ENCODE measurements around the gene MARK3.

Gene MARK3

GRCh38 chr14:103433916-103434563 lies 48.8 kb downstream of the MARK3 start:
- TF ChIP-seq CTCF (IDR thresholded peaks at IDR 0.05) = no peak
- Histone ChIP-seq H3K9me3 (ENCODE audit: control insufficient read depth, low read length) (no peaks in the 10 kb centered on the region), H3K36me3 (ENCODE audit: control insufficient read depth, insufficient read depth, low read length) (no peaks in the 10 kb centered on the region), H3K79me2 (peaks cover 71% of the 10 kb centered on the region), H3K4me3 (ENCODE audit: low read depth, low read length) (no peak overlapping the region), H3K27me3 (ENCODE audit: control insufficient read depth, insufficient read depth, low read length) (no peaks in the 10 kb centered on the region), H3K4me2 (ENCODE audit: low read length) (no peak overlapping the region), H2AFZ (no peak overlapping the region), H3K9ac (no peak overlapping the region), H3K4me1 (no peaks in the 10 kb centered on the region), H3K27ac (no peak overlapping the region)

GRCh38 chr14:103434868-103435442 lies 49.7 kb downstream of the MARK3 start:
- no peaks in the 10 kb centered on the region for H3K4me1 ChIP-seq
- TF ChIP-seq CTCF (IDR thresholded peaks at IDR 0.05) = no peak
- no peak overlapping the region for H3K4me2 ChIP-seq (ENCODE audit: low read length)
- H3K79me2 ChIP-seq = peaks cover 74% of the 10 kb centered on the region
- H3K27me3 ChIP-seq (ENCODE audit: control insufficient read depth, insufficient read depth, low read length) = no peaks in the 10 kb centered on the region
- H2AFZ ChIP-seq = no peak overlapping the region
- no peak overlapping the region for H3K4me3 ChIP-seq (ENCODE audit: low read depth, low read length)
- no peak overlapping the region for H3K27ac ChIP-seq
- no peak overlapping the region for H3K9ac ChIP-seq
- H3K36me3 ChIP-seq (ENCODE audit: control insufficient read depth, insufficient read depth, low read length) = no peaks in the 10 kb centered on the region
- no peaks in the 10 kb centered on the region for H3K9me3 ChIP-seq (ENCODE audit: control insufficient read depth, low read length)

GRCh38 chr14:103436533-103436932 lies 51.3 kb downstream of the MARK3 start:
- TF ChIP-seq CTCF (IDR thresholded peaks at IDR 0.05) = no peak
- Histone ChIP-seq H3K27me3 (ENCODE audit: control insufficient read depth, insufficient read depth, low read length) (no peaks in the 10 kb centered on the region), H3K9ac (no peak overlapping the region), H3K79me2 (peaks cover 73% of the 10 kb centered on the region), H3K9me3 (ENCODE audit: control insufficient read depth, low read length) (no peaks in the 10 kb centered on the region), H3K4me3 (ENCODE audit: low read depth, low read length) (no peak overlapping the region), H3K4me1 (no peaks in the 10 kb centered on the region), H3K4me2 (ENCODE audit: low read length) (no peak overlapping the region), H3K36me3 (ENCODE audit: control insufficient read depth, insufficient read depth, low read length) (no peaks in the 10 kb centered on the region), H2AFZ (no peak overlapping the region), H3K27ac (no peak overlapping the region)

GRCh38 chr14:103442288-103442687 lies 57.1 kb downstream of the MARK3 start:
- Histone ChIP-seq H3K9me3 (ENCODE audit: control insufficient read depth, low read length) (no peaks in the 10 kb centered on the region), H3K27ac (no peak overlapping the region), H3K79me2 (peaks cover 59% of the 10 kb centered on the region), H3K4me1 (peaks cover 14% of the 10 kb centered on the region), H3K36me3 (ENCODE audit: control insufficient read depth, insufficient read depth, low read length) (no peaks in the 10 kb centered on the region), H2AFZ (no peak overlapping the region), H3K27me3 (ENCODE audit: control insufficient read depth, insufficient read depth, low read length) (no peaks in the 10 kb centered on the region), H3K9ac (no peak overlapping the region), H3K4me3 (ENCODE audit: low read depth, low read length) (no peak overlapping the region), H3K4me2 (ENCODE audit: low read length) (no peak overlapping the region)
- no peak for TF ChIP-seq CTCF (IDR thresholded peaks at IDR 0.05)

- peaks cover 54% of the 10 kb centered on the region for H3K79me2 ChIP-seq
- peaks cover 22% of the 10 kb centered on the region for H3K4me1 ChIP-seq
- no peak overlapping the region for H3K9ac ChIP-seq
- H3K4me2 ChIP-seq (ENCODE audit: low read length) = no peak overlapping the region
- H3K27me3 ChIP-seq (ENCODE audit: control insufficient read depth, insufficient read depth, low read length) = no peaks in the 10 kb centered on the region
- H3K9me3 ChIP-seq (ENCODE audit: control insufficient read depth, low read length) = no peaks in the 10 kb centered on the region
- TF ChIP-seq CTCF (IDR thresholded peaks at IDR 0.05) = no peak
- no peak overlapping the region for H2AFZ ChIP-seq
- H3K27ac ChIP-seq = no peak overlapping the region
- no peaks in the 10 kb centered on the region for H3K36me3 ChIP-seq (ENCODE audit: control insufficient read depth, insufficient read depth, low read length)
- H3K4me3 ChIP-seq (ENCODE audit: low read depth, low read length) = no peak overlapping the region
These were observed 57.9 kb downstream of the MARK3 start for GRCh38 chr14:103443111-103443510.

All from parathyroid adenoma (tissue), 2 donors.